ENCODE measurements around the gene OR4E2.

- TF ChIP-seq CTCF (IDR thresholded peaks at IDR 0.05 in 8 of 11, conservative IDR thresholded peaks at IDR 0.05 in 3 of 11): no peak
- no peak for TF ChIP-seq POLR2AphosphoS5 (IDR thresholded peaks at IDR 0.05)
Measured at GRCh38 chr14:21702316-21702715, 48.7 kb downstream of the OR4E2 start.

Data from spleen (tissue), 7 donors.